DMS53 (cell line): ENCODE results near the gene UTP4.
A peak's percentile ranks its signal among the peaks of the same experiment; 100 is the strongest.

Experiments used
- DNase-seq: peaks from one replicate; lab custom pipeline; 2025; lab: John Stamatoyannopoulos, UW

Gene UTP4

GRCh38 chr16:69132424-69133252 is at the start of gene UTP4, which contains the start of gene CHTF8:
TSS of gene UTP4 (plus strand) at chr16:69132649. CDS start at chr16:69133460, 811 bp downstream.
TSS of gene CHTF8 (minus strand) at chr16:69132588. CDS start at chr16:69121458, 11,130 bp downstream.
- peak; percentile 91 for DNase-seq

GRCh38 chr16:69083306-69083941 is 49.0 kb upstream of the UTP4 start:
- peak; percentile 11 for DNase-seq

GRCh38 chr16:69084289-69084688 is 48.2 kb upstream of the UTP4 start:
- no peak for DNase-seq

- no peak for DNase-seq
Observed at GRCh38 chr16:69085032-69085695, 47.3 kb upstream of the UTP4 start.

- no peak for DNase-seq
Observed at GRCh38 chr16:69087161-69087581, 45.3 kb upstream of the UTP4 start.

GRCh38 chr16:69088684-69089083 is 43.8 kb upstream of the UTP4 start:
- no peak for DNase-seq

GRCh38 chr16:69089091-69089910 is 43.1 kb upstream of the UTP4 start:
- DNase-seq = peak; percentile 49

GRCh38 chr16:69093974-69094373 is 38.5 kb upstream of the UTP4 start:
- peak; percentile 34 for DNase-seq

GRCh38 chr16:69094501-69094900 is 37.9 kb upstream of the UTP4 start:
- no peak for DNase-seq

GRCh38 chr16:69095193-69095592 is 37.3 kb upstream of the UTP4 start:
- DNase-seq = no peak

GRCh38 chr16:69100071-69100691 is 32.3 kb upstream of the UTP4 start:
- peak; percentile 33 for DNase-seq

- DNase-seq = peak; percentile 69
Observed at GRCh38 chr16:69105501-69106361, 26.7 kb upstream of the UTP4 start, which contains the start of gene HAS3. TSS of gene HAS3 (plus strand) at chr16:69105653. CDS start at chr16:69109396, 3,743 bp downstream.

GRCh38 chr16:69106491-69107315 is 25.7 kb upstream of the UTP4 start:
- peak; percentile 46 for DNase-seq

- DNase-seq = peak; percentile 43
Observed at GRCh38 chr16:69107316-69107962, 25.0 kb upstream of the UTP4 start.

GRCh38 chr16:69108064-69108904 is 24.2 kb upstream of the UTP4 start:
- DNase-seq = no peak

- no peak for DNase-seq
Observed at GRCh38 chr16:69108905-69109252, 23.6 kb upstream of the UTP4 start.

- DNase-seq = no peak
Observed at GRCh38 chr16:69109486-69110270, 22.8 kb upstream of the UTP4 start.
